Prostate gland (tissue), 2 donors: ENCODE data around the gene COL11A1. TPM values are rescaled to one million over a fixed set of nuclear protein-coding genes. Genes with fewer than 3 reads are reported as not detected.

Experiments
- DNase-seq: peaks from one replicate; pipeline ENCODE4 v3.0.0-alpha.2; 2019; ENCODE audit warnings: low spot score
- H3K27ac ChIP-seq, 2 donors: fragments of 200-600 bp; sonication (generic); 2 replicates each; pipeline ENCODE4 v1.5.1; 2017 to 2019
- H3K27me3 ChIP-seq: fragments of 200-600 bp; sonication (generic); replicated peaks from 2 replicates; pipeline ENCODE4 v1.5.1; 2019; ENCODE audit not compliant: insufficient read depth
- H3K36me3 ChIP-seq, 2 donors: fragments of 200-600 bp; sonication (generic); 1 replicate in 1 of 2; 2 replicates in 1 of 2; pipeline versions ENCODE4 v1.5.1 to v1.8.1; 2017 to 2019
- H3K4me1 ChIP-seq: fragments of 200-600 bp; sonication (generic); replicated peaks from 2 replicates; pipeline ENCODE4 v1.5.1; 2019
- H3K4me3 ChIP-seq, 2 donors: fragments of 200-600 bp; sonication (generic); 2 replicates each; pipeline ENCODE4 v1.5.1; 2017 to 2019
- H3K9me3 ChIP-seq: fragments of 200-600 bp; sonication (generic); 2 replicates; pipeline ENCODE4 v1.5.1; 2017
- CTCF ChIP-seq, 4 experiments: fragments of 200-600 bp in 2 of 4; fragments of 450-650 bp in 2 of 4; sonication (generic) in 2 of 4; IDR thresholded peaks; 1 replicate in 3 of 4; 2 replicates in 1 of 4; pipeline ENCODE4 v1.5.1; 2016 to 2019; ENCODE audit warnings: antibody characterized with exemption in 4 of 4, mild to moderate bottlenecking in 2 of 4, moderate library complexity in 2 of 4
- POLR2A ChIP-seq: fragments of 450-650 bp; IDR thresholded peaks from one replicate; pipeline ENCODE4 v1.6.1; 2016; ENCODE audit warnings: antibody characterized with exemption, mild to moderate bottlenecking
- POLR2AphosphoS5 ChIP-seq: sonication (generic); formaldehyde crosslinking; IDR thresholded peaks from one replicate; pipeline ENCODE4 v1.6.1; 2017; ENCODE audit warnings: antibody characterized with exemption
- WGBS: methylation state at CpG from one replicate; pipeline ENCODE4 v1.1.5; 2018; 5-methylcytosine and 5-hydroxymethylcytosine counted together
- intact Hi-C: fragments of 100-400 bp; cut with DNase I; formaldehyde crosslinking; loops from one replicate; pipeline ENCODE4 v1.14.2; 2022
- total RNA-seq, 2 donors: library from RNA; depleted of rRNA; stranded (reverse); fragments of >200 nt; gene quantifications; one replicate each; pipeline ENCODE4 v1.1.0, GENCODE V29; 2016

COL11A1 gene
- total RNA-seq, 2 donors from 2014 or later = 0.51 TPM; not detected in 1

DNA sequence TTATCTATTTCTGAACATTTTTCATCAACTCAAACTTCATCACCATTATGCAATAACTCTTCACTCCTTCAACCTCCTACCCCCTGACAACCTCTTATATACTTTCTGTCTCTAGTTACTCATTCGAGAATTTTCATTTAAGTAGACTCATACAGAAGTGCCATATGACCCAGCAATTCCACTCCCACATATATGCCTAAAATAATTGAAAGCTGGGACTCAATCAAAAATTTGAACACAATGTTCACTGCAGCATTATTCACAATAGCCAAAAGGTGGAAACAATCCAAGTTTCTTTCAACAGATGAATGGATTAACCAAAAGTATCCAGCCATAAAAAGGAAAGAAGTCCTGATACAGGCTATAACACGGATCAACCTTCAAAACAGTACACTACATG lies 24.1 kb downstream of the COL11A1 start:
- no peaks in the 10 kb centered on the region for H3K27me3 ChIP-seq
- no peaks in the 10 kb centered on the region for H3K9me3 ChIP-seq
- intact Hi-C loops = no loop called here
- H3K27ac ChIP-seq = no peak overlapping the region
- no peaks in the 10 kb centered on the region for H3K4me1 ChIP-seq
- no peak for DNase-seq
- no peaks in the 10 kb centered on the region for H3K36me3 ChIP-seq
- TF ChIP-seq POLR2A = no peak
- TF ChIP-seq CTCF (IDR thresholded peaks at IDR 0.05) = no peak
- TF ChIP-seq POLR2AphosphoS5 = no peak
- 51% methylated on average over 2 of the region's 2 CpGs for WGBS
- H3K4me3 ChIP-seq = no peak overlapping the region

DNA sequence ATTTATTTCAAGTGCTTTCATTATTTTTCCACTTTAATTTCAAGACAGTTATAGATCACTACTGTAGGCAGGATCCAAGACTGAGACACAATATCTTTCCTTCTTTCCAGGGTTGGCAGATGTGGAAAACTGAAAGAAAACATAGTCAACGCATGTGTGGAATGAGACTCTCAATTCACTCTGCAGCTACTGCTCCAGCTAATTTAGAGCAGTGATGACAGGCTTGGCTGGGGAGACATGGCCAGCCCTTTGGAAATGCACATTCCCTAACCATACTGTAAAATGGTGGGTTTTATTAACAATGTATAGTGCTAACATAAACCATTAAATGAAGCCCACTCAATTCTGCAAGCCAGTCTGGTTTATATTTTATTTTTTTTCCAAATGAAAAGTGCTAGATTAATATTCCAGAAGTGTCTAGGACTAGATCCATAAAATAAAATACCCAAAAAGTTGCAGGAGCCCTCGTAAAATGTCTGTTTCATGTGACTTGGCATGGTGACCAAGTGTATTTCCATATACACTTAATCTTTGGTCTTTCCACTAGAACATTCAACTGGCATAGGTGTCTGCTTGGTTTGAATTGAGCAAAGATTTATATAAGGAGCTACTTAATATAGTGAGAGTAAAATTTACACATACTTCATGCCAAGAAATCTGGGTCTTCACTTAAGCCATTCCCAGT lies 32.9 kb downstream of the COL11A1 start:
- Histone ChIP-seq H3K27me3 (no peaks in the 10 kb centered on the region), H3K4me3 (no peak overlapping the region), H3K36me3 (no peaks in the 10 kb centered on the region), H3K4me1 (no peaks in the 10 kb centered on the region), H3K9me3 (no peaks in the 10 kb centered on the region), H3K27ac (no peak overlapping the region)
- intact Hi-C loops = no loop called here
- no peak for DNase-seq
- TF ChIP-seq CTCF (IDR thresholded peaks at IDR 0.05) (no peak), POLR2A (no peak), POLR2AphosphoS5 (no peak)
- WGBS = 79% methylated on average over 2 of the region's 2 CpGs

DNA sequence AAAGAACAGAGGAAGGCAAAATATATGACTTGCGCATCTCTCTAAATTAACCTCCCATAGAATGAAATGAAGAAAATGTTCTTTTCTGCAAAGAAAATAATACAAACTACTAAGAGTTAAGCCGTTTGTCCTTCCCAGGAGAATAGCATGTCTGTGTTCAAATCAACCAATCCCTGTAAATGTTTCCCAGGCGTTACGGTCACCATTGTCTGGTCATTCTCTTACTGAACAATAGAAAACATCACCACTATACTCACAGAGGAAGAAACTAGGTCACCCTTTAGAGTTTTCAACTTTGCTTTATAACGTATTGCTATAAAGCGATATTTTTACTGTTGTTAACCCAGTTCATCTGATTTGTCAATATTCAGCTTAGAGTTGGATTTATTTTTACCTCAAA lies 34.1 kb downstream of the COL11A1 start:
- no peaks in the 10 kb centered on the region for H3K36me3 ChIP-seq
- TF ChIP-seq POLR2AphosphoS5 = no peak
- H3K27me3 ChIP-seq = no peaks in the 10 kb centered on the region
- DNase-seq = no peak
- no peak overlapping the region for H3K4me3 ChIP-seq
- 80% methylated on average over 6 of the region's 6 CpGs for WGBS
- H3K27ac ChIP-seq = no peak overlapping the region
- intact Hi-C loops = no loop called here
- no peaks in the 10 kb centered on the region for H3K4me1 ChIP-seq
- no peaks in the 10 kb centered on the region for H3K9me3 ChIP-seq

- TF ChIP-seq CTCF (IDR thresholded peaks at IDR 0.05) (no peak), POLR2A (no peak), POLR2AphosphoS5 (no peak)
These were observed 39.1 kb downstream of the COL11A1 start for GRCh38 chr1:103069201-103069600.

GRCh38 chr1:103063921-103064320 lies 44.4 kb downstream of the COL11A1 start:
- Histone ChIP-seq H3K4me1 (no peaks in the 10 kb centered on the region), H3K36me3 (no peaks in the 10 kb centered on the region), H3K27me3 (no peaks in the 10 kb centered on the region), H3K4me3 (no peak overlapping the region), H3K27ac (no peak overlapping the region), H3K9me3 (no peaks in the 10 kb centered on the region)
- intact Hi-C loops = no loop called here
- DNase-seq = no peak
- TF ChIP-seq CTCF (IDR thresholded peaks at IDR 0.05) (no peak), POLR2AphosphoS5 (no peak), POLR2A (no peak)
- WGBS = 62% methylated on average over 2 of the region's 2 CpGs

More at GRCh38 chr1:103069201-103069600, 39.1 kb downstream of the COL11A1 start:
- Histone ChIP-seq H3K27me3 (no peaks in the 10 kb centered on the region), H3K27ac (no peak overlapping the region), H3K4me3 (no peak overlapping the region), H3K4me1 (no peaks in the 10 kb centered on the region), H3K9me3 (no peaks in the 10 kb centered on the region), H3K36me3 (no peaks in the 10 kb centered on the region)
- intact Hi-C loops = no loop called here
- WGBS = 31% methylated on average over 2 of the region's 2 CpGs
- no peak for DNase-seq
